K562 (cell line): ENCODE measurements around the gene APOBEC3G. TPM values are rescaled to one million over a fixed set of nuclear protein-coding genes. Genes with fewer than 3 reads are reported as not detected.
A peak's percentile ranks its signal among the peaks of the same experiment; 100 is the strongest.

Source experiments
- ATF7 ChIP-seq: fragments of 450-650 bp; IDR thresholded peaks from 2 replicates; pipeline ENCODE4 v1.7.1; 2014; ENCODE audit warnings: mild to moderate bottlenecking, moderate library complexity
- BRD9 ChIP-seq: fragments of 450-650 bp; IDR thresholded peaks from 2 replicates; pipeline ENCODE4 v1.6.1; 2018; ENCODE audit warnings: low read depth; ENCODE audit not compliant: partially characterized antibody
- CC2D1A ChIP-seq: fragments of 450-650 bp; IDR thresholded peaks from 2 replicates; pipeline ENCODE4 v1.6.1; 2017; ENCODE audit warnings: mild to moderate bottlenecking
- CEBPB ChIP-seq: fragments of 450-650 bp; IDR thresholded peaks from 2 replicates; pipeline ENCODE4 v1.6.1; 2016; ENCODE audit warnings: missing genetic modification characterization, missing compliant biosample characterization
- CREBBP ChIP-seq: IDR thresholded peaks from one replicate; pipeline ENCODE4 v1.6.1; 2012; ENCODE audit warnings: low read depth, mild to moderate bottlenecking, control low read depth, inconsistent platforms, low read length
- IFI16 ChIP-seq: fragments of 250-450 bp; sonication (Bioruptor Pico); IDR thresholded peaks from 2 replicates; pipeline ENCODE4 v2.1.2; 2022; ENCODE audit warnings: mild to moderate bottlenecking, inconsistent platforms
- PCBP1 ChIP-seq: fragments of 200-400 bp; formaldehyde crosslinking; IDR thresholded peaks from 2 replicates; pipeline ENCODE4 v1.6.1; 2018; ENCODE audit warnings: mild to moderate bottlenecking, low read depth, low read length; ENCODE audit not compliant: poor library complexity, severe bottlenecking
- POLR2B ChIP-seq: fragments of 450-650 bp; IDR thresholded peaks from 2 replicates; pipeline ENCODE4 v1.6.1; 2018; ENCODE audit warnings: low read depth; ENCODE audit not compliant: partially characterized antibody
- SOX6 ChIP-seq: fragments of 450-650 bp; IDR thresholded peaks from 2 replicates; pipeline ENCODE4 v1.6.1; 2014; ENCODE audit warnings: mild to moderate bottlenecking
- SREBF1 ChIP-seq: fragments of 150-350 bp; IDR thresholded peaks from 2 replicates; pipeline ENCODE4 v1.6.1; 2014; ENCODE audit warnings: antibody characterized with exemption, low read depth, low read length, borderline replicate concordance
- SRSF1 ChIP-seq: fragments of 200-400 bp; formaldehyde crosslinking; IDR thresholded peaks from 2 replicates; pipeline ENCODE4 v1.6.1; 2017; ENCODE audit warnings: mild to moderate bottlenecking, low read depth, low read length, moderate library complexity
- WHSC1 ChIP-seq: IDR thresholded peaks from one replicate; pipeline ENCODE4 v1.6.1; 2012; ENCODE audit warnings: low read length, control low read depth, inconsistent platforms
- ZFP30 ChIP-seq: fragments of 250-450 bp; sonication (Bioruptor Pico); IDR thresholded peaks from 2 replicates; pipeline ENCODE4 v1.8.0; 2022; ENCODE audit warnings: moderate library complexity, mild to moderate bottlenecking, inconsistent platforms, borderline replicate concordance
- ZFX ChIP-seq: sonication (generic); formaldehyde crosslinking; IDR thresholded peaks from 2 replicates; pipeline ENCODE4 v1.8.0; 2022; ENCODE audit warnings: mild to moderate bottlenecking, missing genetic modification reagents, moderate library complexity
- ZNF124 ChIP-seq: sonication (generic); formaldehyde crosslinking; IDR thresholded peaks from 2 replicates; pipeline ENCODE4 v1.8.1; 2022; ENCODE audit warnings: missing genetic modification reagents
- ZNF224 ChIP-seq: sonication (generic); formaldehyde crosslinking; IDR thresholded peaks from 2 replicates; pipeline ENCODE4 v1.8.0; 2022; ENCODE audit warnings: mild to moderate bottlenecking, missing genetic modification reagents
- ZNF23 ChIP-seq: fragments of 250-450 bp; sonication (Bioruptor Pico); IDR thresholded peaks from 2 replicates; pipeline ENCODE4 v1.4.0; 2020; ENCODE audit warnings: mild to moderate bottlenecking
- ZNF263 ChIP-seq: sonication (generic); formaldehyde crosslinking; IDR thresholded peaks from 2 replicates; pipeline ENCODE4 v1.8.0; 2022; ENCODE audit warnings: mild to moderate bottlenecking, missing genetic modification reagents, borderline replicate concordance
- ZNF384 ChIP-seq: IDR thresholded peaks from 2 replicates; pipeline ENCODE4 v1.6.1; 2012; ENCODE audit warnings: low read depth, low read length, improper control_type of control experiment
- polyA plus RNA-seq, 8 experiments: library from polyadenylated mRNA; depleted of rRNA in 4 of 8; stranded (reverse) in 5 of 8; unstranded in 3 of 8; fragments of >200 nt; fragmentation: Nextera tagmentation in 2 of 8; fragmentation: Illumina TruSeq in 1 of 8; extraction: Ambion mirVana in 2 of 8; extraction: Trizol in 1 of 8; gene quantifications; 2 replicates each; pipeline versions ENCODE4 v1.2.1 to v1.2.3, GENCODE V29; 2011 to 2014; ENCODE audit warnings: inconsistent platforms in 1 of 8, missing spikeins in 1 of 8
- total RNA-seq, 7 experiments: library from RNA; depleted of rRNA in 6 of 7; stranded (reverse); fragments of >200 nt in 6 of 7; fragmentation: Illumina TruSeq in 2 of 7; extraction: Trizol in 2 of 7; gene quantifications; 2 replicates each; pipeline versions ENCODE4 v1.2.1 to v1.2.3, GENCODE V29; 2011 to 2021; ENCODE audit warnings: low replicate concordance in 1 of 7
- TF ChIP-seq, protein P1 (sequence below): fragments of 450-650 bp; IDR thresholded peaks from 2 replicates; pipeline ENCODE4 v1.7.0; 2016; ENCODE audit warnings: borderline replicate concordance
- TF ChIP-seq, protein P2 (sequence below): fragments of 250-450 bp; sonication (Bioruptor Pico); IDR thresholded peaks from 2 replicates; pipeline ENCODE4 v1.4.0; 2020; ENCODE audit warnings: borderline replicate concordance
- TF ChIP-seq, protein P3 (sequence below): fragments of 250-450 bp; sonication (Bioruptor Pico); IDR thresholded peaks from 2 replicates; pipeline ENCODE4 v1.4.0; 2020
- TF ChIP-seq, protein P4 (sequence below), 2 experiments: fragments of 450-650 bp in 1 of 2; IDR thresholded peaks; 2 replicates each; pipeline ENCODE4 v1.6.1; 2011 to 2017; ENCODE audit warnings: low read depth in 2 of 2, antibody characterized with exemption in 1 of 2, borderline replicate concordance in 1 of 2, low read length in 1 of 2, mild to moderate bottlenecking in 1 of 2, mixed read lengths in 1 of 2; ENCODE audit not compliant: control insufficient read depth in 1 of 2

The APOBEC3G gene
- total and polyA plus RNA-seq, 9 of the 15 experiments (the other 6 are each of a cell fraction or from before 2014, with no cell fraction given): 5.2 to 20.8 (median 11.4) TPM

DNA sequence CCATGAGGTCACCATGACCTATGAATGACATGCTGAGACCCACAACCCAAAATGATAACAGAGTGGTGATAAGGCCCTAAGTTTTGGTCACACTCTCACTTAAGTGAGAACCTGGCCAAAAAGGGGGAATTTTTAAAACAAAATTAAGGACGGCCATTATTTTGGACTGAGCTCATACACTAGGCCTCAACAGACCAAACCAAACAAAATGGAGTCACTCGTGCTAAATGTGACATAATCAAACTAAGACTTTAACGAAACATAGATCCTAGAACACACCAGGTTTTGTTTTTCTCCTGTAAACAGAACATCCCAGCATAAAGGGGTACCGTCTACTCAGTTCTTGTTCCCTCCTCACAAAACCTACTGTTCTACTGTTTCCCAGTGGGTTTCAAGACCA, 31.4 kb downstream of the APOBEC3G start (continued):
- TF ChIP-seq ZNF23 (CRISPR knock-in tag): peak; percentile 60; the same call in 1 of the 2 replicates
- TF ChIP-seq ATF7: no peak
- no peak for TF ChIP-seq ZNF124 (CRISPR knock-in tag)
- TF ChIP-seq ZFP30 (CRISPR knock-in tag): no peak
- TF ChIP-seq, protein P1, sequence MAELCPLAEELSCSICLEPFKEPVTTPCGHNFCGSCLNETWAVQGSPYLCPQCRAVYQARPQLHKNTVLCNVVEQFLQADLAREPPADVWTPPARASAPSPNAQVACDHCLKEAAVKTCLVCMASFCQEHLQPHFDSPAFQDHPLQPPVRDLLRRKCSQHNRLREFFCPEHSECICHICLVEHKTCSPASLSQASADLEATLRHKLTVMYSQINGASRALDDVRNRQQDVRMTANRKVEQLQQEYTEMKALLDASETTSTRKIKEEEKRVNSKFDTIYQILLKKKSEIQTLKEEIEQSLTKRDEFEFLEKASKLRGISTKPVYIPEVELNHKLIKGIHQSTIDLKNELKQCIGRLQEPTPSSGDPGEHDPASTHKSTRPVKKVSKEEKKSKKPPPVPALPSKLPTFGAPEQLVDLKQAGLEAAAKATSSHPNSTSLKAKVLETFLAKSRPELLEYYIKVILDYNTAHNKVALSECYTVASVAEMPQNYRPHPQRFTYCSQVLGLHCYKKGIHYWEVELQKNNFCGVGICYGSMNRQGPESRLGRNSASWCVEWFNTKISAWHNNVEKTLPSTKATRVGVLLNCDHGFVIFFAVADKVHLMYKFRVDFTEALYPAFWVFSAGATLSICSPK: no peak
- TF ChIP-seq, protein P2, sequence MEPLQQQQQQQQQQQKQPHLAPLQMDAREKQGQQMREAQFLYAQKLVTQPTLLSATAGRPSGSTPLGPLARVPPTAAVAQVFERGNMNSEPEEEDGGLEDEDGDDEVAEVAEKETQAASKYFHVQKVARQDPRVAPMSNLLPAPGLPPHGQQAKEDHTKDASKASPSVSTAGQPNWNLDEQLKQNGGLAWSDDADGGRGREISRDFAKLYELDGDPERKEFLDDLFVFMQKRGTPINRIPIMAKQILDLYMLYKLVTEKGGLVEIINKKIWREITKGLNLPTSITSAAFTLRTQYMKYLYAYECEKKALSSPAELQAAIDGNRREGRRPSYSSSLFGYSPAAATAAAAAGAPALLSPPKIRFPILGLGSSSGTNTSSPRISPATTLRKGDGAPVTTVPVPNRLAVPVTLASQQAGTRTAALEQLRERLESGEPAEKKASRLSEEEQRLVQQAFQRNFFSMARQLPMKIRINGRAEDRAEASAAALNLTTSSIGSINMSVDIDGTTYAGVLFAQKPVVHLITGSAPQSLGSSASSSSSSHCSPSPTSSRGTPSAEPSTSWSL (CRISPR knock-in tag): no peak
- TF ChIP-seq IFI16 (CRISPR knock-in tag): no peak
- no peak for TF ChIP-seq BRD9
- TF ChIP-seq SREBF1: no peak
- no peak for TF ChIP-seq CREBBP
- TF ChIP-seq SRSF1: no peak
- TF ChIP-seq WHSC1: no peak
- no peak for TF ChIP-seq ZFX
- TF ChIP-seq ZNF224 (CRISPR knock-in tag): no peak
- TF ChIP-seq, protein P3, sequence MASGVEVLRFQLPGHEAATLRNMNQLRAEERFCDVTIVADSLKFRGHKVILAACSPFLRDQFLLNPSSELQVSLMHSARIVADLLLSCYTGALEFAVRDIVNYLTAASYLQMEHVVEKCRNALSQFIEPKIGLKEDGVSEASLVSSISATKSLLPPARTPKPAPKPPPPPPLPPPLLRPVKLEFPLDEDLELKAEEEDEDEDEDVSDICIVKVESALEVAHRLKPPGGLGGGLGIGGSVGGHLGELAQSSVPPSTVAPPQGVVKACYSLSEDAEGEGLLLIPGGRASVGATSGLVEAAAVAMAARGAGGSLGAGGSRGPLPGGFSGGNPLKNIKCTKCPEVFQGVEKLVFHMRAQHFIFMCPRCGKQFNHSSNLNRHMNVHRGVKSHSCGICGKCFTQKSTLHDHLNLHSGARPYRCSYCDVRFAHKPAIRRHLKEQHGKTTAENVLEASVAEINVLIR (CRISPR knock-in tag): peak; percentile 54
- TF ChIP-seq CEBPB: no peak
- no peak for TF ChIP-seq ZNF384
- no peak for TF ChIP-seq SOX6
- no peak for TF ChIP-seq PCBP1
- no peak for TF ChIP-seq ZNF263
- TF ChIP-seq, protein P4, sequence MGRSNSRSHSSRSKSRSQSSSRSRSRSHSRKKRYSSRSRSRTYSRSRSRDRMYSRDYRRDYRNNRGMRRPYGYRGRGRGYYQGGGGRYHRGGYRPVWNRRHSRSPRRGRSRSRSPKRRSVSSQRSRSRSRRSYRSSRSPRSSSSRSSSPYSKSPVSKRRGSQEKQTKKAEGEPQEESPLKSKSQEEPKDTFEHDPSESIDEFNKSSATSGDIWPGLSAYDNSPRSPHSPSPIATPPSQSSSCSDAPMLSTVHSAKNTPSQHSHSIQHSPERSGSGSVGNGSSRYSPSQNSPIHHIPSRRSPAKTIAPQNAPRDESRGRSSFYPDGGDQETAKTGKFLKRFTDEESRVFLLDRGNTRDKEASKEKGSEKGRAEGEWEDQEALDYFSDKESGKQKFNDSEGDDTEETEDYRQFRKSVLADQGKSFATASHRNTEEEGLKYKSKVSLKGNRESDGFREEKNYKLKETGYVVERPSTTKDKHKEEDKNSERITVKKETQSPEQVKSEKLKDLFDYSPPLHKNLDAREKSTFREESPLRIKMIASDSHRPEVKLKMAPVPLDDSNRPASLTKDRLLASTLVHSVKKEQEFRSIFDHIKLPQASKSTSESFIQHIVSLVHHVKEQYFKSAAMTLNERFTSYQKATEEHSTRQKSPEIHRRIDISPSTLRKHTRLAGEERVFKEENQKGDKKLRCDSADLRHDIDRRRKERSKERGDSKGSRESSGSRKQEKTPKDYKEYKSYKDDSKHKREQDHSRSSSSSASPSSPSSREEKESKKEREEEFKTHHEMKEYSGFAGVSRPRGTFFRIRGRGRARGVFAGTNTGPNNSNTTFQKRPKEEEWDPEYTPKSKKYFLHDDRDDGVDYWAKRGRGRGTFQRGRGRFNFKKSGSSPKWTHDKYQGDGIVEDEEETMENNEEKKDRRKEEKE (IDR thresholded peaks at IDR 0.05; ENCODE audit: borderline replicate concordance in 1 of 2, control insufficient read depth in 1 of 2, low read depth in 2 of 2, low read length in 1 of 2): no peak
- TF ChIP-seq POLR2B: no peak
- no peak for TF ChIP-seq CC2D1A
